ENCODE results near the gene MYOZ1. TPM values are rescaled to one million over a fixed set of nuclear protein-coding genes. Genes with fewer than 3 reads are reported as not detected.

MYOZ1 gene
- total and polyA plus RNA-seq, 10 donors, result 0.26 to 2.1 (median 0.60) TPM; not detected in 2

DNA sequence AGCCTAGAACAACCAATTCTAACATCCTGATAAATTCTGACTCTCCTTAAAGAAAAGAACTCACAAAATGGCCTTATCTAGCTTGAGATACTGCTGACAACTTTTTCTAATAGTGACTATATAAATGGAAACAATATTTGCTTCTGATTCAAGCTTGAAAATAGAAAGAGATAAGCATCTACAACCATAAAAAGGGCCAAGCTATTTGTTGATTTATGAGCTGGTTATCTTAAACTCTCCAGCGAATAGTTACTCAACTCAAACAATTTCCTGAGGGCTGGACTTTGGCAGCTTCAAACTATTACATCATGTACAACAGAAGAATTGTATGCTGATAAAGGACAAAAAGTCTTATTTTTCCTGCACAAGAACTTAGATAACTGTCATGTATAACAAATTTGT lies 54.7 kb downstream of the MYOZ1 start:
- Histone ChIP-seq H3K4me1 (peaks cover 5 to 30% (median 18%) of the 10 kb centered on the region in 6 donors), H3K27ac (peak overlapping the region in 7 of 8 donors; percentile 11 to 53 (median 31)), H3K36me3 (no peaks in the 10 kb centered on the region), H3K27me3 (replicated peaks in 1 of 7) (no peaks in the 10 kb centered on the region), H3K9me3 (no peaks in the 10 kb centered on the region), H3K4me3 (no peak overlapping the region)
- WGBS, 5 donors, result 7 to 27% (median 17%) methylated on average over 1 of the region's 1 CpG
- DNase-seq, result no peak
- TF ChIP-seq POLR2AphosphoS5 (IDR thresholded peaks at IDR 0.05), result no peak
- TF ChIP-seq POLR2A (IDR thresholded peaks at IDR 0.05), result no peak
- TF ChIP-seq, protein P1, sequence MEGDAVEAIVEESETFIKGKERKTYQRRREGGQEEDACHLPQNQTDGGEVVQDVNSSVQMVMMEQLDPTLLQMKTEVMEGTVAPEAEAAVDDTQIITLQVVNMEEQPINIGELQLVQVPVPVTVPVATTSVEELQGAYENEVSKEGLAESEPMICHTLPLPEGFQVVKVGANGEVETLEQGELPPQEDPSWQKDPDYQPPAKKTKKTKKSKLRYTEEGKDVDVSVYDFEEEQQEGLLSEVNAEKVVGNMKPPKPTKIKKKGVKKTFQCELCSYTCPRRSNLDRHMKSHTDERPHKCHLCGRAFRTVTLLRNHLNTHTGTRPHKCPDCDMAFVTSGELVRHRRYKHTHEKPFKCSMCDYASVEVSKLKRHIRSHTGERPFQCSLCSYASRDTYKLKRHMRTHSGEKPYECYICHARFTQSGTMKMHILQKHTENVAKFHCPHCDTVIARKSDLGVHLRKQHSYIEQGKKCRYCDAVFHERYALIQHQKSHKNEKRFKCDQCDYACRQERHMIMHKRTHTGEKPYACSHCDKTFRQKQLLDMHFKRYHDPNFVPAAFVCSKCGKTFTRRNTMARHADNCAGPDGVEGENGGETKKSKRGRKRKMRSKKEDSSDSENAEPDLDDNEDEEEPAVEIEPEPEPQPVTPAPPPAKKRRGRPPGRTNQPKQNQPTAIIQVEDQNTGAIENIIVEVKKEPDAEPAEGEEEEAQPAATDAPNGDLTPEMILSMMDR (IDR thresholded peaks at IDR 0.05 in 8 of 11, conservative IDR thresholded peaks at IDR 0.05 in 3 of 11), result no peak
- intact Hi-C loops (cut with DNase I; ENCODE audit: low total_unique reads), result no loop called here

DNA sequence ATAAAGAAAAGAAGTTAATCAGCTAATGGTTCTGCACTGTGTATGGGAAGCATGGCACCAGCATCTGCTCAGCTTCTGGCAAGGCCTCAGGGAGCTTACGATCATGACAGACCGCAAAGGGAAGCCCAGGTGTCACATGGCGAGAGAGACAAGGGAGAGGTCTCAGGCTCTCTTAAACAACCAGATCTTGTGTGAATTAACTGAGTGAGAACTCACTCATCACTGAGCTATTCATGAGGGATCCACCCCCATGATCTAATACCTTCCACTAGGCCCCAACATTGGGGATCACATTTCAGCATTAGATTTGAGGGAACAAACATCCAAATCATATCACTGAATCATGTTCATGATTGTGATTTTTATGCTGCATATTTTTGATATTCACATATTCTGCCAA lies 55.9 kb downstream of the MYOZ1 start:
- H3K4me1 ChIP-seq, result peaks cover 0 to 18% (median 9%) of the 10 kb centered on the region in 6 donors
- H3K27ac ChIP-seq, result no peak overlapping the region
- H3K27me3 ChIP-seq (replicated peaks in 1 of 7), result no peaks in the 10 kb centered on the region
- H3K9me3 ChIP-seq, result no peaks in the 10 kb centered on the region
- WGBS, 5 donors, result 92 to 100% (median 96%) methylated on average over 3 of the region's 3 CpGs
- no peaks in the 10 kb centered on the region for H3K36me3 ChIP-seq
- no peak overlapping the region for H3K4me3 ChIP-seq
- TF ChIP-seq POLR2AphosphoS5 (IDR thresholded peaks at IDR 0.05) (no peak), POLR2A (IDR thresholded peaks at IDR 0.05) (no peak)
- TF ChIP-seq, protein P1 (IDR thresholded peaks at IDR 0.05 in 8 of 11, conservative IDR thresholded peaks at IDR 0.05 in 3 of 11), result no peak
- no peak for DNase-seq
- intact Hi-C loops (cut with DNase I; ENCODE audit: low total_unique reads), result no loop called here

DNA sequence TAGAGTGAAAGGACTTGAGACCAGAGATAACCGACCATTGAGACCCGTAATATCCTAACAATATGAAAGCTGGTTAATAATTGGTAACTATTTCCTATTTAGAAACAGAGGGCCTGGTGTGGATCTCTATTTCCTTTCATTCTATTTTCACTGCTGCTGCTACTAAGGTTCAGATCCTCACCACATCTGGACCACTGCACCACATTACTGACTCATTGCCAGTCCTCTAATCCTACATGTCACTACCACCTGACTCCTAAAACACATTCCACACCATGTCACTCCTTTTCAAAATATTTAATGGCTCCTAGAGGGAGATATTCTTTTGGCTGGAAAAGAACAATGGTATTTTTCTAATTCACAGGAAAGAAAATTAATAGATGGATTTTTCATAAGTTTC lies 56.5 kb downstream of the MYOZ1 start:
- Histone ChIP-seq H3K4me3 (no peak overlapping the region), H3K9me3 (no peaks in the 10 kb centered on the region), H3K27ac (no peak overlapping the region), H3K27me3 (replicated peaks in 1 of 7) (no peaks in the 10 kb centered on the region), H3K36me3 (no peaks in the 10 kb centered on the region), H3K4me1 (peaks cover 0 to 16% (median 9%) of the 10 kb centered on the region in 6 donors)
- WGBS, 5 donors, result 77 to 96% (median 91%) methylated on average over 2 of the region's 2 CpGs
- intact Hi-C loops (cut with DNase I; ENCODE audit: low total_unique reads), result no loop called here
- TF ChIP-seq, protein P1 (IDR thresholded peaks at IDR 0.05 in 8 of 11, conservative IDR thresholded peaks at IDR 0.05 in 3 of 11), result no peak
- TF ChIP-seq POLR2A (IDR thresholded peaks at IDR 0.05) (no peak), POLR2AphosphoS5 (IDR thresholded peaks at IDR 0.05) (no peak)
- DNase-seq, result no peak

DNA sequence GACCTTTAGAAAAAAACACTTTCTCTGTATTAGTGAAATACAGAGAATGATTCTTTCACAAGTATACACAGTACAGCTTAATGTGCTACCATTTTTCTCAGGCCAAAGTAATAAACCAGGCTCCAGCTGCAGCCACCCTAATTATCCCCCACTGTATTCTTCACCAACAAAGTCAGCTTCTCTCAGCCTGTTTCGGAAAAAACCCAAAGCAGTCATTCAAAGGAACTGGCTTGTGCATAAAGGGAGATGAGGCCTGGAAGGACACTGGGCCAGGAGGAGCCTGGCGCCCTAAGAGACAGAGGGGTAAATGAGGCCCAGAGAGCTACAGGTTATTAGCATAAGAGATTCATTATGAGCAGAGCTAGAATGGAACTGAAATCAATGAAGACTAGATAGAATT lies 59.4 kb downstream of the MYOZ1 start:
- TF ChIP-seq POLR2A (IDR thresholded peaks at IDR 0.05) (no peak), POLR2AphosphoS5 (IDR thresholded peaks at IDR 0.05) (no peak)
- TF ChIP-seq, protein P1 (IDR thresholded peaks at IDR 0.05 in 8 of 11, conservative IDR thresholded peaks at IDR 0.05 in 3 of 11), result no peak
- H3K9me3 ChIP-seq, result no peaks in the 10 kb centered on the region
- 90 to 100% (median 94%) methylated on average over 2 of the region's 2 CpGs for WGBS, 5 donors
- H3K4me3 ChIP-seq, result no peak overlapping the region
- intact Hi-C loops (cut with DNase I; ENCODE audit: low total_unique reads), result no loop called here
- no peaks in the 10 kb centered on the region for H3K27me3 ChIP-seq (replicated peaks in 1 of 7)
- peaks cover 0 to 11% (median 7%) of the 10 kb centered on the region in 6 donors for H3K4me1 ChIP-seq
- no peak overlapping the region for H3K27ac ChIP-seq
- no peaks in the 10 kb centered on the region for H3K36me3 ChIP-seq
- no peak for DNase-seq

Other genes starting within 250 kb of the MYOZ1 start
- gene ANXA7, start 227.4 kb downstream of the MYOZ1 start, total RNA-seq, result 100 to 1,000 TPM in 3 of 7 donors, 10 to 100 TPM in 4; 87.8 to 118 (median 97.9) TPM
- 10 to 100 TPM; 40.1 to 57.3 (median 46.4) TPM for gene ANXA7, start 227.4 kb downstream of the MYOZ1 start, polyA plus RNA-seq
- gene MSS51, start 207.9 kb downstream of the MYOZ1 start, total RNA-seq, result 1 to 10 TPM; 2.8 to 7.1 (median 4.1) TPM
- 1 to 10 TPM; 2.6 to 5.3 (median 3.2) TPM for gene MSS51, start 207.9 kb downstream of the MYOZ1 start, polyA plus RNA-seq
- 10 to 100 TPM; 37.2 to 61.2 (median 43.2) TPM for gene PPP3CB, start 145.4 kb downstream of the MYOZ1 start, total RNA-seq
- gene PPP3CB, start 145.4 kb downstream of the MYOZ1 start, polyA plus RNA-seq, result 10 to 100 TPM; 25.5 to 29.9 (median 27.4) TPM
- gene USP54, start 50.1 kb downstream of the MYOZ1 start, total RNA-seq, result 10 to 100 TPM in 4 of 7 donors, 1 to 10 TPM in 3; 5.6 to 16.8 (median 10.6) TPM
- 1 to 10 TPM; 1.1 to 2.0 (median 1.7) TPM for gene USP54, start 50.1 kb downstream of the MYOZ1 start, polyA plus RNA-seq
- gene SYNPO2L, start 14.6 kb upstream of the MYOZ1 start, total RNA-seq, result under 1 TPM in 2 of 7 donors, not detected in 5; 0.19 to 0.23 TPM
- gene SYNPO2L, start 14.6 kb upstream of the MYOZ1 start, polyA plus RNA-seq, result under 1 TPM; 0.02 to 0.06 (median 0.04) TPM
- gene AGAP5, start 56.6 kb upstream of the MYOZ1 start, total RNA-seq, result 10 to 100 TPM in 4 of 7 donors, 1 to 10 TPM in 3; 5.4 to 15.7 (median 10.7) TPM
- gene AGAP5, start 56.6 kb upstream of the MYOZ1 start, polyA plus RNA-seq, result 1 to 10 TPM; 2.6 to 5.8 (median 5.4) TPM
- 10 to 100 TPM; 61.1 to 75.6 (median 71.6) TPM for gene SEC24C, start 102.9 kb upstream of the MYOZ1 start, total RNA-seq
- 10 to 100 TPM; 20.4 to 42.3 (median 28.6) TPM for gene SEC24C, start 102.9 kb upstream of the MYOZ1 start, polyA plus RNA-seq
- 10 to 100 TPM; 14.6 to 31.6 (median 18.3) TPM for gene CHCHD1, start 140.6 kb upstream of the MYOZ1 start, total RNA-seq
- gene CHCHD1, start 140.6 kb upstream of the MYOZ1 start, polyA plus RNA-seq, result 10 to 100 TPM; 57.9 to 75.9 (median 73.1) TPM
- 100 to 1,000 TPM in 6 of 7 donors, 10 to 100 TPM in 1; 97.0 to 141 (median 129) TPM for gene ZSWIM8, start 144.1 kb upstream of the MYOZ1 start, total RNA-seq
- 100 to 1,000 TPM in 2 of 3 donors, 10 to 100 TPM in 1; 51.5 to 109 (median 101) TPM for gene ZSWIM8, start 144.1 kb upstream of the MYOZ1 start, polyA plus RNA-seq
- gene NDST2, start 170.1 kb upstream of the MYOZ1 start, total RNA-seq, result 100 to 1,000 TPM in 5 of 7 donors, 10 to 100 TPM in 2; 84.6 to 159 (median 117) TPM
- 10 to 100 TPM; 10.9 to 21.7 (median 12.3) TPM for gene NDST2, start 170.1 kb upstream of the MYOZ1 start, polyA plus RNA-seq
- gene CAMK2G, start 233.1 kb upstream of the MYOZ1 start, total RNA-seq, result 10 to 100 TPM; 32.7 to 55.2 (median 45.8) TPM
- 10 to 100 TPM; 10.4 to 18.0 (median 17.1) TPM for gene CAMK2G, start 233.1 kb upstream of the MYOZ1 start, polyA plus RNA-seq